ENCODE results near the gene CAMSAP2.
A peak's percentile ranks its signal among the peaks of the same experiment; 100 is the strongest.

CAMSAP2 gene

DNA sequence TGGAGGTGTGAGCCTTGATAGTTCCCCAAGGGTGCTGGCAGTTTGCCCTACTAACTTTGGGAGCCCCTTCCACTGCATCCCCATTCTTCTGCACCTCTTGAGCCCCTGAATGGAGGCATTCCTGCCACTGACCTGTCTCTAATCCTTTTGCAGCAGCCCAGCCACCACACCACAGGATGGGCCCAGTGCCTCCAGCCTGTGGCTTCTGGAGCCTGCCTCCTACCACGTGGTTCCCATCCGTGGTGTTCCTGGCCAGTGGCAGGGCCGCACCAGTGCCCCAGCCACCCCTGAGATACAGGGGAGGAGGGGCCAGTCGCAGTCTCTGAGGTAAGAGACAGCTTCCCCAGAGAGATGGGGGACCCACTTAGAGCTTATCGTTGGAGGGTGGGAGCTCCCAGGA lies 170.4 kb downstream of the CAMSAP2 start:
- peak overlapping the region; percentile 81 for H3K27ac ChIP-seq
- TF ChIP-seq ZFX (IDR thresholded peaks at IDR 0.05): no peak
- TF ChIP-seq CTCF (conservative IDR thresholded peaks at IDR 0.05): no peak

DNA sequence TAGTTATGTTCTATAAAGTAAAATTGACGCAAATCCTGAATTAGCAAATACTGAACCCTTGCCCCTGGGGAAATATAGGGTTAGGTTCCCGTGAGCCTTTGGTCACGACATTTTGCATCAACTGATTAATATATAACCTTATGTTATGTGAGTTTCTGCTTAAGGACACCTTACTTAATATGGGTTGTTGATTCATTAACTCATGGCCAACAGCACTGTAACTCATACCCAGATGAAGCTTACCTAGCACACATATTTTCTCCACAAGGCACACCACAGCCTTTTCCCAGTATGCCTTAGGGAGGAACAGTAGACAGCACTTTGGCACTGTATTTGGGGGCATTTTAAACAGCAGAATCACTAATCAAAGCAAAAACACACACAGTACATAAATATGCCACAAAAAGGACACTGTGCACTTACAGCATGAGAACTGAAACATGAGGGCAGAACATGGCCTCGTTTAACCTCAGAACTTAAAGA lies 171.1 kb downstream of the CAMSAP2 start:
- no peak for TF ChIP-seq CTCF (conservative IDR thresholded peaks at IDR 0.05)
- no peak for TF ChIP-seq ZFX (IDR thresholded peaks at IDR 0.05)
- H3K27ac ChIP-seq: no peak overlapping the region
